GM10248 (cell line): ENCODE data around the gene CLIC6.

Source experiments
- CTCF ChIA-PET: fragments of 300-600 bp; sonication (Branson Sonifier 250); formaldehyde crosslinking; extraction: SDS; loops from one replicate; lab custom pipeline; 2021; ENCODE audit warnings: antibody characterized with exemption; lab: Yijun Ruan, JAX
- POLR2A ChIA-PET: fragments of 350-650 bp; sonication (Branson Sonifier 250); formaldehyde crosslinking; extraction: SDS; loops from one replicate; lab custom pipeline; 2020; ENCODE audit warnings: antibody characterized with exemption; lab: Yijun Ruan, JAX
- DNase-seq: peaks from one replicate; pipeline ENCODE4 v3.0.0; 2012; ENCODE audit errors: extremely low spot score
- TF ChIP-seq, protein P1 (sequence below): IDR thresholded peaks from 2 replicates; pipeline ENCODE4 v1.5.1; 2012; ENCODE audit warnings: mild to moderate bottlenecking, low read depth; ENCODE audit errors: extremely low read depth, missing control alignments, control extremely low read depth

CLIC6 gene

DNA sequence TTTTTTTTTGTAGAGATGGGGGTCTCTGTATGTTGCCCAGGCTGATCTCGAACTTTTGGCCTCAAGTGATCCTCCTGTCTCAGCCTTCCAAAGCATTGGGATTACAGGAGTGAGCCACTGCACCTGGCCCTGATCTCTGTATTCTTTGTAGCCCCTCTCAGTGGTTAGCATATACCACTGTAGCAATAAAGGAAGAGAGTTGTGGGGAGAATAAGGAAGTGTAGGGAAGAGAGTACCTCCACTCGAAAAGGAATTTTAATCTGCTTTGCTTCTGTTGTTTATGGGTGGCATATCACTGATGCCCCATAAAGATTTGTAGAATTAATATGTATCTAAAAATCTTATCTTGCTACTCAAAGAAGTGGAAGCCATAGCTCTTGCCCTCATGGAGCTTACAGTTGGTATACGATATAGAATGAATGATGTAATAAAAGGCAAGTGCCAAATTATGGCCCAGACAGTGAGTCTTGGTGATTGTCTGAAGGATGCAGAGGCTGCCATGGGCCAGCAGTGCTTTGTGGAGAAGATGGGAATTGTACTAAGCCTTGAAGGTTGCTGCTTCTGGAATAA, 96.0 kb downstream of the CLIC6 start:
- DNase-seq = no peak
- POLR2A ChIA-PET = no interaction called here
- CTCF ChIA-PET = interaction anchor here (1.6 to 1.7 kb wide), 2 partner anchors 10 to 19 kb away, joined by 7 to 8 read pairs; no protein-coding TSS in a partner anchor
- TF ChIP-seq, protein P1, sequence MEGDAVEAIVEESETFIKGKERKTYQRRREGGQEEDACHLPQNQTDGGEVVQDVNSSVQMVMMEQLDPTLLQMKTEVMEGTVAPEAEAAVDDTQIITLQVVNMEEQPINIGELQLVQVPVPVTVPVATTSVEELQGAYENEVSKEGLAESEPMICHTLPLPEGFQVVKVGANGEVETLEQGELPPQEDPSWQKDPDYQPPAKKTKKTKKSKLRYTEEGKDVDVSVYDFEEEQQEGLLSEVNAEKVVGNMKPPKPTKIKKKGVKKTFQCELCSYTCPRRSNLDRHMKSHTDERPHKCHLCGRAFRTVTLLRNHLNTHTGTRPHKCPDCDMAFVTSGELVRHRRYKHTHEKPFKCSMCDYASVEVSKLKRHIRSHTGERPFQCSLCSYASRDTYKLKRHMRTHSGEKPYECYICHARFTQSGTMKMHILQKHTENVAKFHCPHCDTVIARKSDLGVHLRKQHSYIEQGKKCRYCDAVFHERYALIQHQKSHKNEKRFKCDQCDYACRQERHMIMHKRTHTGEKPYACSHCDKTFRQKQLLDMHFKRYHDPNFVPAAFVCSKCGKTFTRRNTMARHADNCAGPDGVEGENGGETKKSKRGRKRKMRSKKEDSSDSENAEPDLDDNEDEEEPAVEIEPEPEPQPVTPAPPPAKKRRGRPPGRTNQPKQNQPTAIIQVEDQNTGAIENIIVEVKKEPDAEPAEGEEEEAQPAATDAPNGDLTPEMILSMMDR = no peak

DNA sequence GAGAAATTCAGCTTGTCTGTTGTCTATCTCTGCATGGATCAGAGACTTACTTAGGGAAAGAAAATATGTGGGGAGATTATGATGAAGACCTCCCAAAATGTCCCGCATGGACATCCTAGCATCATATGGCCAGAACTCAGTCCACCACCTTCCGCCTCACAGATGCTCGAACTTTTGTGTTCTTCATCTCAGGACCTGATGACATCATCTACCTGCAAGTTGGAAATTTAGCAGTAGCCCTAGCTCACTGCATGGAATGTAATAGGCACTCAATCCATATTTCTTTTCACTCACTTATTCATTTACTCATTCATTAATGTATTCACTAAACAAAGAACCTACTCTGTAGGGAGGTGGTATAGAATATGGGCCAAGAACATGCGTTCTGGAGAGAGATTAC, 96.8 kb downstream of the CLIC6 start:
- ChIA-PET POLR2A (no interaction called here), CTCF (interaction anchor here (1.6 to 1.7 kb wide), 2 partner anchors 9 to 20 kb away, joined by 7 to 8 read pairs; no protein-coding TSS in a partner anchor)
- DNase-seq = no peak
- TF ChIP-seq, protein P1 = no peak

DNA sequence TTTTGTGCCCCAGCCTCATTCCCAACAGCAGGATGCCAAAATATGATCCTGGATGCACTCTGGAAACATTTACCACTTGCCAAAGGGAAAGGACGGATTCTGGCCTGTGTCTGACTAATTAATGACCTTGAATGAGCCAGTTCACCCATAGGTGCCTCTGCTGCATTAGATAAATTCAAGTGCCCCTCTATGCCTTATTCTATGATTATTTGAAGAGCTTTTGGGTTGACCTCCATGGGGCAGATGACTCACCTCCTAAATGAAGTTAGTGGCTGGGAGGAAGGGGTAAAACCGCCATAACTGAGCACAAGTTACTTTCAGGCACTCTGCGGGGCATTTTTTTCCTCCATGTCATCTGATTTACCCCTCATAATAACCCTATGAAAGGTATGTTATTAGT, 98.1 kb downstream of the CLIC6 start:
- CTCF ChIA-PET = interaction anchor here (1.1 kb wide), 1 partner anchor 21 kb away, joined by 3 read pairs; no protein-coding TSS in a partner anchor
- DNase-seq = no peak
- POLR2A ChIA-PET = no interaction called here
- TF ChIP-seq, protein P1 = no peak
